Gastroesophageal sphincter (tissue), 4 donors: ENCODE results near the gene SOX5. TPM values are rescaled to one million over a fixed set of nuclear protein-coding genes. Genes with fewer than 3 reads are reported as not detected.

ENCODE experiments used
- ATAC-seq: fragments of 150-250 bp; one replicate; pipeline ENCODE4 v1.9.1; 2016; ENCODE audit warnings: mild to moderate bottlenecking, moderate library complexity
- H3K27ac ChIP-seq, 4 donors: fragments of 200-600 bp; sonication (generic) in 3 of 4; 1 replicate in 3 of 4; 2 replicates in 1 of 4; pipeline ENCODE4 v1.5.1; 2016 to 2019
- H3K27me3 ChIP-seq: fragments of 200-600 bp; sonication (generic); one replicate; pipeline ENCODE4 v1.5.1; 2019
- H3K36me3 ChIP-seq, 2 donors: fragments of 200-600 bp; sonication (generic); one replicate each; pipeline ENCODE4 v1.5.1; 2019; ENCODE audit warnings: control low read depth in 1 of 2
- H3K4me1 ChIP-seq, 3 donors: fragments of 200-600 bp; sonication (generic); 1 replicate in 2 of 3; 2 replicates in 1 of 3; pipeline ENCODE4 v1.5.1; 2016 to 2019; ENCODE audit warnings: control low read depth in 2 of 3
- H3K4me3 ChIP-seq, 2 donors: fragments of 200-600 bp; sonication (generic); one replicate each; pipeline ENCODE4 v1.5.1; 2019; ENCODE audit warnings: mild to moderate bottlenecking in 1 of 2, moderate library complexity in 1 of 2
- H3K9me3 ChIP-seq, 3 donors: fragments of 200-600 bp; sonication (generic); one replicate each; pipeline ENCODE4 v1.5.1; 2017 to 2019; ENCODE audit warnings: control low read depth in 2 of 3
- EP300 ChIP-seq: sonication (generic); formaldehyde crosslinking; IDR thresholded peaks from one replicate; pipeline ENCODE4 v1.6.1; 2017; ENCODE audit warnings: antibody characterized with exemption, mild to moderate bottlenecking
- POLR2A ChIP-seq, 2 donors: fragments of 450-650 bp; IDR thresholded peaks; one replicate each; pipeline ENCODE4 v1.6.1; 2017; ENCODE audit warnings: antibody characterized with exemption in 2 of 2, mild to moderate bottlenecking in 2 of 2, moderate library complexity in 1 of 2
- POLR2AphosphoS5 ChIP-seq: sonication (generic); formaldehyde crosslinking; IDR thresholded peaks from one replicate; pipeline ENCODE4 v1.6.1; 2017; ENCODE audit warnings: antibody characterized with exemption
- WGBS, 2 donors: methylation state at CpG; one replicate each; pipeline ENCODE4 v1.1.5; 2018; ENCODE audit warnings: low coverage in 1 of 2; 5-methylcytosine and 5-hydroxymethylcytosine counted together
- total RNA-seq, 4 donors: library from RNA; depleted of rRNA; stranded (reverse); fragments of >200 nt; gene quantifications; one replicate each; pipeline ENCODE4 v1.1.0, GENCODE V29; 2016
- TF ChIP-seq, protein P1 (sequence below), 4 experiments: fragments of 200-600 bp in 2 of 4; fragments of 450-650 bp in 2 of 4; sonication (generic) in 1 of 4; IDR thresholded peaks; one replicate each; pipeline ENCODE4 v1.5.1; 2017 to 2019; ENCODE audit warnings: antibody characterized with exemption in 4 of 4, mild to moderate bottlenecking in 2 of 4, moderate library complexity in 2 of 4

SOX5 gene
- total RNA-seq, 4 donors from 2014 or later: 4.9 to 69.9 (median 18.1) TPM

DNA sequence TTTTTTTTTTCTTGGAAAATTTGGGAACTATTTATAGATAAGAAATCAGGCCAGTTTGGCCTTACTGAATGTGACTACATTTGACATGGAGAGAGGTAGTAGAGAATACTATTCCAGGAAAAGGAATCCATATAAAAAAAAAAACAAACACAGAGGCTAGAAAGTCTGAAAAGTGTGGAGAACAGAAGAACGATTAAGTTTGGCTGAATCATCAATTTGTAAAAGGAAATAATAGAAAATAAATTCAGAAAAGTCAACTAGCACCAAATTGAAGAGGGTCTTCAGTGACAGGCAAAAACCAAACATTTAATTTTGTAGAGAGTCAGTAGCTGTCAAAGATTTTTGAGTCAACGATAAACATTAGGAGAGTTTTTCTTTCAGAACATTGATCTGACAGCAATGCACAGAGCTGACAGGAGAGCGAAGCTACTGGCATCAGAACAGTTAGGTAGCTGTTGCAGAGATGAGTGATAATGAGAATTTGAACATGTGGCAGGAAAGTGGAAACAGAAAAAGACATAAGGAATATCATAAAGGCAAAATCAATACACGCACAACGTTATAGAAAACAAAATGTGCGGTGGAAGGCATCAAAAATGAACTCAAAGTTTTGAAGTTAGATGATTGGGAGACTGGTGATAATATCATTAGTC lies 241.2 kb downstream of the SOX5 start:
- 83 to 94% methylated on average over 2 to 6 of the region's 6 CpGs for WGBS, 2 donors
- Histone ChIP-seq H3K4me1 (no peaks in the 10 kb centered on the region), H3K4me3 (no peak overlapping the region), H3K36me3 (no peaks in the 10 kb centered on the region), H3K27me3 (no peaks in the 10 kb centered on the region), H3K27ac (no peak overlapping the region), H3K9me3 (no peaks in the 10 kb centered on the region)
- TF ChIP-seq, protein P1, sequence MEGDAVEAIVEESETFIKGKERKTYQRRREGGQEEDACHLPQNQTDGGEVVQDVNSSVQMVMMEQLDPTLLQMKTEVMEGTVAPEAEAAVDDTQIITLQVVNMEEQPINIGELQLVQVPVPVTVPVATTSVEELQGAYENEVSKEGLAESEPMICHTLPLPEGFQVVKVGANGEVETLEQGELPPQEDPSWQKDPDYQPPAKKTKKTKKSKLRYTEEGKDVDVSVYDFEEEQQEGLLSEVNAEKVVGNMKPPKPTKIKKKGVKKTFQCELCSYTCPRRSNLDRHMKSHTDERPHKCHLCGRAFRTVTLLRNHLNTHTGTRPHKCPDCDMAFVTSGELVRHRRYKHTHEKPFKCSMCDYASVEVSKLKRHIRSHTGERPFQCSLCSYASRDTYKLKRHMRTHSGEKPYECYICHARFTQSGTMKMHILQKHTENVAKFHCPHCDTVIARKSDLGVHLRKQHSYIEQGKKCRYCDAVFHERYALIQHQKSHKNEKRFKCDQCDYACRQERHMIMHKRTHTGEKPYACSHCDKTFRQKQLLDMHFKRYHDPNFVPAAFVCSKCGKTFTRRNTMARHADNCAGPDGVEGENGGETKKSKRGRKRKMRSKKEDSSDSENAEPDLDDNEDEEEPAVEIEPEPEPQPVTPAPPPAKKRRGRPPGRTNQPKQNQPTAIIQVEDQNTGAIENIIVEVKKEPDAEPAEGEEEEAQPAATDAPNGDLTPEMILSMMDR (IDR thresholded peaks at IDR 0.05): no peak
- no peak for TF ChIP-seq EP300
- no peak for TF ChIP-seq POLR2A (IDR thresholded peaks at IDR 0.05)
- no peak for TF ChIP-seq POLR2AphosphoS5
- ATAC-seq: no peak

DNA sequence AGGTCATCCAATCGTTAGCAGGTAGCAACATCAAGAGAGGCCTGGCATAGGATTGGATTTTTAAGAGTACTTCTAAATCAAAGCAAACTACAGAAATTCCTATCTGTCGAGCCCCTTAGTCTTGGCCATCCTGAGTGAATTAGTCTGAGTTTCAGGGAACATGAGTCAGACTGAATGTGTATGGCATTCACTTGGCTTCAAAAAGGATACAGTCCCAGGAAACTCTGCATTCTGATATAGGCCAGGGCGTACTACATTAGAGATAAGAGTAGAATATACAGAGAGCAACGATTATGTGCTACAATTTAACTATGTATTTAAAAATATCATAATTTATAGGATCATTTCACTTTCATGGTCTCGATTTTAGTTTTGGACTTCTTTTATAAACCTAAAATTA lies 242.2 kb downstream of the SOX5 start:
- WGBS, 2 donors: 82 to 89% methylated on average over 4 to 5 of the region's 5 CpGs

DNA sequence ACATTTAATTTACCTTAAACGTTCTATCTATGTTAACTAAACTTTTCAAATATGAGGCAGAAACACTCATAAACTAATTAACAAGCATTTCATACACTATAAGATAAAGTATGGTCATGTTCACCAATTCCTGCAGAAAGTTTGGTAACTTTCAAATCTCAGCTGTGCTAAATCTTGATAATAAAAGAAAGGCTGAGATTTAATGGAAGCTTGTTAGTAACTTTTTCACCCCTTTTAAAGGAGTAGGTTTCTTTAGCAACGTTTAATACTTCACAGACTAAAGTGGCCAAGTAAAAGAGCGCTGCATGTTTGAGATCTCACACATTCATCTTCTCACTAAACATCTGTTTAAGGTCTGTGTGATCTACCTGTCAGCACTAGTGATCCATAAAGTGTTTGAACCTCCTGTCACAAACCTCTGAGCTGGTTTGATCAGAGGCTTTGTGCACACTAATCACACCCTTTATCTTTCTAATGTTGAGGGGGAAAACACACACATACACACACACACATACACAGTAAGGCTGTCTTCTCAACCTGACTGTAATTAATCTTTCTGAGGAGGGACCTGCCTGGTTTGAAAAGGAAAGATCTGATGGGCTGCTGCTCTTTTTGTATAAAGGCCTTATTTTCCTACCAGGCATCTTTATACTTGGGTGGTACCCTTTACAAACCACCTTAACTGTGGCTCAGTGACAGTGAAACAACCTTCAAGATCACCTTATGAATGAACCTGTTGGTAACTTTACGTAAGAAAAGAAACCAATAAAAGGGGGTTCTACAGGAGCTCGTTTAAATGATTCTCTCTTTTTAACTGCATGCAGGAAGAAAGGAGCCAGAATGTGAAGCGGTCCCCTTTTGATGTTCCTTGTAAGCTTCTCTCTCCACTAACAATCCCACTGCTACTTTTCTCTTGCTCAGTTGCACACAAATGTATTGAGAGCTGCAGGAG lies 244.2 kb downstream of the SOX5 start:
- no peaks in the 10 kb centered on the region for H3K9me3 ChIP-seq
- H3K36me3 ChIP-seq: no peaks in the 10 kb centered on the region
- H3K4me3 ChIP-seq: no peak overlapping the region
- ATAC-seq: no peak
- H3K4me1 ChIP-seq: no peaks in the 10 kb centered on the region
- TF ChIP-seq POLR2AphosphoS5 (no peak), EP300 (no peak), POLR2A (IDR thresholded peaks at IDR 0.05) (no peak)
- TF ChIP-seq, protein P1 (IDR thresholded peaks at IDR 0.05): no peak
- H3K27me3 ChIP-seq: no peaks in the 10 kb centered on the region
- H3K27ac ChIP-seq: no peak overlapping the region
- WGBS, 2 donors: 62% methylated on average over 6 of the region's 6 CpGs

More for the DNA sequence above, 242.2 kb downstream of the SOX5 start:
- Histone ChIP-seq H3K9me3 (no peaks in the 10 kb centered on the region), H3K27ac (no peak overlapping the region), H3K36me3 (no peaks in the 10 kb centered on the region), H3K27me3 (no peaks in the 10 kb centered on the region), H3K4me3 (no peak overlapping the region), H3K4me1 (no peaks in the 10 kb centered on the region)
- no peak for TF ChIP-seq EP300
- TF ChIP-seq POLR2AphosphoS5: no peak
- ATAC-seq: no peak

DNA sequence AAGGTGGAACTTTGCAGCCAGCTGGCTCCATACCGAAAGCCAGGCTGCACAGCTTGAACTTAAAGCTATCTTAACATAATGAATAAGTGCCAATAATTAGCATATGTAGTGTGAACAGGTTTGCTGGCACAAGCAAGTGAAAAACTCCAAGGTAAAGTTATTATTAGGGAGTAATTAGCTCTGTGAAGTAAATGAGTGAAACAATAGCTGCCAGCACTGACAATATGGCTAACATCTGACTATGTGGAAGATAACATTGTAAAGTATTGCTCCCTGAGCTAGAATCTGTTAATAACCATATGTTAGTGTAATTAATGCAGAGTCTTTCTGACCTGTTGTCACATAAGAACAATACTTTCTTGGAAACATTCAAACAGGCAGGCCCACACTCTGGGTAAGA lies 246.4 kb downstream of the SOX5 start:
- WGBS, 2 donors: 54% methylated on average over 1 of the region's 1 CpG; no CpG with 5 or more reads in 1 of the 2 donors
- Histone ChIP-seq H3K27me3 (no peaks in the 10 kb centered on the region), H3K9me3 (no peaks in the 10 kb centered on the region), H3K36me3 (no peaks in the 10 kb centered on the region), H3K4me1 (no peaks in the 10 kb centered on the region), H3K27ac (no peak overlapping the region), H3K4me3 (no peak overlapping the region)
- TF ChIP-seq, protein P1 (IDR thresholded peaks at IDR 0.05): no peak
- TF ChIP-seq POLR2A (IDR thresholded peaks at IDR 0.05): no peak
- no peak for TF ChIP-seq EP300
- no peak for TF ChIP-seq POLR2AphosphoS5
- ATAC-seq: no peak

DNA sequence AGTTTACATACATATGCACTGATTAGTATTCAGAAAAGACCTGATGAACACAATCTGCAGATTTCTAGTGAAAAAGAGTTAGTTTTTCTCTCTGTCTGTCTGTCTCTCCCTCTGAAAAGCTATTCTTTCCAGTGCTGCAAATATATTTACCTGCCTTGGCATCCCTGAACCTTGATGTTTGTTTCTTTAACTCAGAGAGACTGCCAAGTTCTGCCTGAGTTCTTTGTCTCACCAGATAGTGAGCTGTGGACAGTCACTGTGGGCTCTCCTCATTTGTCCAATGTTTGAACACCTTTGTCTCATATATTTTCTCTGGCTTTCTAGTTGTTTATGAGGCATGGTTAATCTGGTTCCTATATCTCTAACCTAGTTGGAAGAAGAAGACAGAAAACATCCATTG lies 250.4 kb downstream of the SOX5 start:
- H3K36me3 ChIP-seq: no peaks in the 10 kb centered on the region
- TF ChIP-seq EP300 (no peak), POLR2AphosphoS5 (no peak), POLR2A (IDR thresholded peaks at IDR 0.05) (no peak)
- TF ChIP-seq, protein P1 (IDR thresholded peaks at IDR 0.05): no peak
- H3K27ac ChIP-seq: no peak overlapping the region
- no peak overlapping the region for H3K4me3 ChIP-seq
- H3K4me1 ChIP-seq: no peaks in the 10 kb centered on the region
- ATAC-seq: no peak
- no peaks in the 10 kb centered on the region for H3K27me3 ChIP-seq
- peaks cover 0 to 8% (median 0%) of the 10 kb centered on the region in 3 donors for H3K9me3 ChIP-seq
